ENCODE data around the gene PIM2.

Gene PIM2

DNA sequence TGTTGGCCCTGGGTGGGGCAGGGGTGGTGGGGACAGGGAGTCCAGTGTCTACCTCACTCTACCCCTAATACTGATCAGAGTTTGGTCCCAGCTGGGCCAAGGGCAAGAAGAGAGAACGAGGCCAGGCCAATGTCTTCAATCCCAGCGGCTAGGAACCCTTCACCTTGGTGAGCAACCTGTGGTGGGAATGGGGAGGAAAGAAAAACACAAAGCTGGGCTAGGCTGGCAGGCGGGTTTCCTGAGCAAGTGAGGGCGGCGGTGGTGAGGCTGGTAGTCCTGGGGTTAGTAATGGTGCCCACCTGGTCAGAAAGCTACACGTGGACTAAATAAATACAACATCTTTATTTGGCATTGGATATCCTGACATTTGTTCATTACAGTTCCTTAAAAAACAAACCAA is 15.5 kb downstream of the PIM2 start:
- TF ChIP-seq, protein P1, sequence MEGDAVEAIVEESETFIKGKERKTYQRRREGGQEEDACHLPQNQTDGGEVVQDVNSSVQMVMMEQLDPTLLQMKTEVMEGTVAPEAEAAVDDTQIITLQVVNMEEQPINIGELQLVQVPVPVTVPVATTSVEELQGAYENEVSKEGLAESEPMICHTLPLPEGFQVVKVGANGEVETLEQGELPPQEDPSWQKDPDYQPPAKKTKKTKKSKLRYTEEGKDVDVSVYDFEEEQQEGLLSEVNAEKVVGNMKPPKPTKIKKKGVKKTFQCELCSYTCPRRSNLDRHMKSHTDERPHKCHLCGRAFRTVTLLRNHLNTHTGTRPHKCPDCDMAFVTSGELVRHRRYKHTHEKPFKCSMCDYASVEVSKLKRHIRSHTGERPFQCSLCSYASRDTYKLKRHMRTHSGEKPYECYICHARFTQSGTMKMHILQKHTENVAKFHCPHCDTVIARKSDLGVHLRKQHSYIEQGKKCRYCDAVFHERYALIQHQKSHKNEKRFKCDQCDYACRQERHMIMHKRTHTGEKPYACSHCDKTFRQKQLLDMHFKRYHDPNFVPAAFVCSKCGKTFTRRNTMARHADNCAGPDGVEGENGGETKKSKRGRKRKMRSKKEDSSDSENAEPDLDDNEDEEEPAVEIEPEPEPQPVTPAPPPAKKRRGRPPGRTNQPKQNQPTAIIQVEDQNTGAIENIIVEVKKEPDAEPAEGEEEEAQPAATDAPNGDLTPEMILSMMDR (conservative IDR thresholded peaks at IDR 0.05) = no peak
- H3K27ac ChIP-seq = no peak overlapping the region

DNA sequence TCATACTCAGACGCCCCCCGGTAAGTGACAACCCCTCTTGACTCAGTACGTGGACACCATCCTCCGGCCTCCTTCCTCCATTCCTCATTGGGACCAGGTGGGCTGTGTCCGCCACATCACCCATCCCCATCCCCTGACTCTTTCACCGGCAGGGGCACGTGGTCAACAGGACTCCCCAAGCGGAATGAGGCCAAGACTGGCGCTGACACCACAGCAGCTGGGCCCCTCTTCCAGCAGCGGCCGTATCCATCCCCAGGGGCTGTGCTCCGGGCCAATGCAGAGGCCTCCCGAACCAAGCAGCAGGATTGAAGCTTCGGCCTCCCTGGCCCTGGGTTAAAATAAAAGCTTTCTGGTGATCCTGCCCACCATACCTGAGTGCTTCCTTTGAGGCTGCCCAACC is 16.0 kb downstream of the PIM2 start:
- TF ChIP-seq, protein P1 (conservative IDR thresholded peaks at IDR 0.05) = no peak
- H3K27ac ChIP-seq = no peak overlapping the region

DNA sequence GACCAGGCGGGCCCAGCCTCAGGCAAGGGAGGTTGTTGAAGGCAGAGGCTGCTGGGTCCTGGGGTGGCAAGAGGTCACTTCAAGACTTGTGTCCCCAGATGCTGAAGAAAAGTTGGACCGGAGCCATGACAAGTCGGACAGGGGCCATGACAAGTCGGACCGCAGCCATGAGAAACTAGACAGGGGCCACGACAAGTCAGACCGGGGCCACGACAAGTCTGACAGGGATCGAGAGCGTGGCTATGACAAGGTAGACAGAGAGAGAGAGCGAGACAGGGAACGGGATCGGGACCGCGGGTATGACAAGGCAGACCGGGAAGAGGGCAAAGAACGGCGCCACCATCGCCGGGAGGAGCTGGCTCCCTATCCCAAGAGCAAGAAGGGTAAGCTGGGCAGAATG is 16.7 kb downstream of the PIM2 start:
- TF ChIP-seq, protein P1 (conservative IDR thresholded peaks at IDR 0.05) = no peak
- no peak overlapping the region for H3K27ac ChIP-seq

DNA sequence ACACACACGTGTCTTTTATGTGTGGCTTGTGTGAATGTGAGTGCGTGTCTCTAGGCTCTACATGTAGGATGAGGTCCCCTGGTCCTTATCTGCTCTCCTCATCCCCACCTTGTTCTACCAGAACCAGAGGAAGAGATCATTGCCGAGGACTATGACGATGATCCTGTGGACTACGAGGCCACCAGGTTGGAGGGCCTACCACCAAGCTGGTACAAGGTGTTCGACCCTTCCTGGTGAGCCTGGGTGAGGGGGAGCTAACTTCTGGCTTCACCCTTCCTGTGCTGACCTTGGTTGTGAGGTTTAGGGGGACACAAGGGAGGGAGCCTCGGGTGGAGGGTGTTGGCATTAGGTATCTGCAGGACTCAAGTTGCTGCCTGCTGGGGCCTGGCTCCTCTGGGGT is 17.8 kb downstream of the PIM2 start:
- no peak overlapping the region for H3K27ac ChIP-seq
- TF ChIP-seq, protein P1 (conservative IDR thresholded peaks at IDR 0.05) = no peak

DNA sequence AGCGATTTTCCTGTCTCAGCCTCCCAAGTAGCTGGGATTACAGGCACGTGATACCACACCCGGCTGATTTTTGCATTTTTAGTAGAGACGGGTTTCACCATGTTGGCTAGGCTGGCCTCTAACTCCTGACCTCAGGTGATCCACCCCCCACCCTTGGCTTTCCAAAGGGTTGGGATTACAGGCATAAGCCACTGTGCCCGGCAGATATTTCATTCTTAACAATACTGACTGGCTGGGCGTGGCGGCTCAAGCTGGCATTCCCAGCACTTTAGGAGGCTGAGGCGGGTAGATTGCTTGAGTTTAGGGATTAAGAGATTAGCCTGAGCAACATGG is 19.8 kb downstream of the PIM2 start:
- TF ChIP-seq, protein P1 (conservative IDR thresholded peaks at IDR 0.05) = no peak
- H3K27ac ChIP-seq = peak overlapping the region; percentile 74; the same call in 1 of the 2 replicates

DNA sequence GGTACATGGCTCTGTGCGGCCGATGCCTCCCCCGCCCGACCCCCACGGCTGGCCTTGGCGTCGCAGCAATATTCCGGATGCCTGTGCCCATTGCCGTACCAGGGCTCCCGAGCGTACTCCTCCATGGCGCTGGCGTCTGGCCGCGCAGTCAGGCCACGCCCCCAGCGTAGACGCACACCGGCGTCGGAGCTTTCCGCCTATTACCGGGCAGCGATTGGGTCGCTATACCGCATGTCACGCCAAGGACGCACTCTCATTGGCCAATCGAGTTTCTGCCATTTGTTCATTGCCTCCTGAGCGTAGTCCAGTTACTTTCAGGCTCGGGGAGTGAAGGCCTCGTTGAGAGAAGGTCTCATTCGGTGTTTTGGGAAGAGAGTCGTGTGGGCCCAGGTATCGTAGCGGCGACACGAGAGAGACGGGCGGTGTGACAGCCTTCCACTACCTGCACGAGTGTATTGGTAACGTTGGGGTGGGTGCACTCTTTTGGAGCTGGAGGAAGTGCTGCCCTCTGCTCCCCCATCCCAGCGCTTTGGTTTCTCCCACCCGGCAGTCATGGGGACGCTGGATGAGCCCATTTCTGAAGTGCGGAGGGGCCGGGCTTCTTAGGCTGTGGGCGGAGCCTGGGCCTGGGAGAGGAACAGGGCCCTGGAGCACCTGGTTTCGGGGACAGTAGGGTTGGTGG is 21.1 kb downstream of the PIM2 start, which contains the start of the genes PQBP1 and TIMM17B:
Gene PQBP1, plus strand, starts transcription at position 306 of the 682 bp plus-strand sequence. CDS start 580 bp downstream, outside the sequence.
Gene TIMM17B, minus strand, starts transcription at position 144 of the 682 bp plus-strand sequence. Its CDS starts 19 bp downstream, at position 125.
- TF ChIP-seq, protein P1 (conservative IDR thresholded peaks at IDR 0.05) = no peak
- H3K27ac ChIP-seq = peak within 1 kb of the TSS; percentile 74

DNA sequence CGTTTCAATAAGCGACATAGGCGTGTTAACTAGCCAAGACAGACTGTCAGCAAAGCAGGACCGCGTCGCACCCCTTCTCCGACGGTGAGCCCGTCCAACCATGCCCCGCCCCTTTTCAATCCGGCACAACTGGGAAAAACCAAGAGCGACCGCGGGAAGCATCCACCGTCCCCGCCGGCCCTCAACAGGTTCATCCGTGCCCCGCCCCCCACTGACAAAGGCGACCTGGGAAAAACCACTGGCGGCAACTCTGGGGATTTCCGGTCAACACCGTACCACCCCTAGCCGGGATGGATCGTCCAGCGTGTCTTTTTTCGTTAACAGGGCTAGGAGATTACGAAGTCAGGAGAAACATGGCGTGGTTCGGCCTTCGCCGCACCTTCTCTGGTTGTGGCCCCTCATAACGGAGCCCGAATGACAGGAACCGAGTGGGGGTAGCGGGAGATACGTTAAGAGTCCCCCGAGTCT is 21.6 kb downstream of the PIM2 start:
- TF ChIP-seq, protein P1 (conservative IDR thresholded peaks at IDR 0.05) = no peak
- H3K27ac ChIP-seq = peak overlapping the region; percentile 74
